IMR-90 (cell line): Measurements from ENCODE around the gene SLC38A8. TPM values are rescaled to one million over a fixed set of nuclear protein-coding genes. Genes with fewer than 3 reads are reported as not detected.

Source experiments
- ATAC-seq: fragments of 200-7000 bp; cut with Tn5 transposase; 2 replicates; pipeline ENCODE4 v1.9.1; 2020; ENCODE audit warnings: low read depth, mild to moderate bottlenecking, moderate library complexity
- BruUV-seq: library from RNA; stranded (reverse); fragments of 400-500 nt; replicated peaks from 2 replicates; lab custom pipeline; 2021; lab: Mats Ljungman, UMichigan
- CTCF ChIA-PET: fragments of 300-600 bp; formaldehyde crosslinking; extraction: SDS; loops from one replicate; lab custom pipeline; 2021; ENCODE audit warnings: antibody characterized with exemption; lab: Yijun Ruan, JAX
- POLR2A ChIA-PET: fragments of 300-600 bp; sonication (Branson Sonifier 250); formaldehyde crosslinking; loops from one replicate; lab custom pipeline; 2022; ENCODE audit warnings: antibody characterized with exemption; ENCODE audit not compliant: unreplicated experiment; lab: Charles Lee
- DNase-seq: peaks from one replicate; pipeline ENCODE4 v3.0.0; 2013
- H2AFZ ChIP-seq: replicated peaks from 2 replicates; pipeline ENCODE3; 2013; ENCODE audit warnings: low read length, mild to moderate bottlenecking; ENCODE audit not compliant: poor library complexity
- H2AK5ac ChIP-seq: 2 replicates; pipeline ENCODE4 v1.6.1; 2013; ENCODE audit warnings: low read depth, low read length, inconsistent platforms
- H2AK9ac ChIP-seq: replicated peaks from 2 replicates; pipeline ENCODE3; 2013; ENCODE audit warnings: mild to moderate bottlenecking, low read depth, low read length, moderate library complexity; ENCODE audit not compliant: poor library complexity
- H2BK120ac ChIP-seq: 2 replicates; pipeline ENCODE4 v1.6.1; 2013; ENCODE audit warnings: low read depth, low read length, inconsistent platforms
- H2BK15ac ChIP-seq: 3 replicates; pipeline ENCODE4 v1.6.1; 2013; ENCODE audit warnings: low read depth, low read length, inconsistent platforms
- H2BK20ac ChIP-seq: 2 replicates; pipeline ENCODE4 v1.6.1; 2013; ENCODE audit warnings: low read depth, mild to moderate bottlenecking, inconsistent platforms, low read length, moderate library complexity
- H2BK5ac ChIP-seq: 2 replicates; pipeline ENCODE4 v1.6.1; 2013; ENCODE audit warnings: mild to moderate bottlenecking, low read depth, low read length, inconsistent platforms; ENCODE audit not compliant: poor library complexity, severe bottlenecking
- H3K14ac ChIP-seq: replicated peaks from 2 replicates; pipeline ENCODE4 v1.6.1; 2013; ENCODE audit warnings: low read depth, low read length, inconsistent platforms
- H3K18ac ChIP-seq: 2 replicates; pipeline ENCODE4 v1.6.1; 2013; ENCODE audit warnings: low read depth, low read length, control low read depth
- H3K23ac ChIP-seq: 2 replicates; pipeline ENCODE4 v1.6.1; 2013; ENCODE audit warnings: low read depth, low read length, inconsistent platforms
- H3K27ac ChIP-seq: 2 replicates; pipeline ENCODE4 v1.5.1; 2013; ENCODE audit warnings: mild to moderate bottlenecking, control low read depth, low read length; ENCODE audit not compliant: insufficient read depth
- H3K27me3 ChIP-seq: 2 replicates; pipeline ENCODE4 v1.6.1; 2013; ENCODE audit warnings: low read length; ENCODE audit not compliant: control insufficient read depth, insufficient read depth
- H3K36me3 ChIP-seq: 2 replicates; pipeline ENCODE4 v1.6.1; 2013; ENCODE audit warnings: low read length, mixed read lengths; ENCODE audit not compliant: control insufficient read depth, insufficient read depth
- H3K4ac ChIP-seq: 2 replicates; pipeline ENCODE4 v1.6.1; 2013; ENCODE audit warnings: low read depth, low read length, inconsistent platforms
- H3K4me1 ChIP-seq: 2 replicates; pipeline ENCODE4 v1.6.1; 2013; ENCODE audit warnings: low read length, mixed read lengths; ENCODE audit not compliant: control insufficient read depth, insufficient read depth
- H3K4me2 ChIP-seq: 2 replicates; pipeline ENCODE4 v1.6.1; 2013; ENCODE audit warnings: low read depth, mild to moderate bottlenecking, control low read depth, low read length, moderate library complexity
- H3K4me3 ChIP-seq: 2 replicates; pipeline ENCODE4 v1.5.1; 2013; ENCODE audit warnings: low read depth, mild to moderate bottlenecking, control low read depth, low read length, moderate library complexity; ENCODE audit not compliant: insufficient read depth
- H3K56ac ChIP-seq: 2 replicates; pipeline ENCODE4 v1.6.1; 2013; ENCODE audit warnings: low read length, inconsistent platforms; ENCODE audit not compliant: insufficient read depth; ENCODE audit errors: extremely low read depth
- H3K79me1 ChIP-seq, 2 experiments: 2 replicates each; pipeline ENCODE4 v1.6.1; 2013; ENCODE audit warnings: low read length in 2 of 2, inconsistent platforms in 1 of 2, low read depth in 1 of 2
- H3K9ac ChIP-seq: 2 replicates; pipeline ENCODE4 v1.6.1; 2013; ENCODE audit warnings: low read depth, low read length, control low read depth
- H3K9me1 ChIP-seq: 2 replicates; pipeline ENCODE4 v1.6.1; 2013; ENCODE audit warnings: low read length, inconsistent platforms; ENCODE audit not compliant: insufficient read depth
- H3K9me3 ChIP-seq: 2 replicates; pipeline ENCODE4 v1.6.1; 2013; ENCODE audit warnings: low read length; ENCODE audit not compliant: control insufficient read depth, insufficient read depth
- H4K20me1 ChIP-seq: 2 replicates; pipeline ENCODE4 v1.6.1; 2013; ENCODE audit warnings: low read length, inconsistent platforms; ENCODE audit not compliant: insufficient read depth
- H4K5ac ChIP-seq: 2 replicates; pipeline ENCODE4 v1.6.1; 2013; ENCODE audit warnings: mild to moderate bottlenecking, low read depth, low read length, control low read depth
- H4K8ac ChIP-seq, 2 experiments: 2 replicates each; pipeline ENCODE4 v1.6.1; 2013; ENCODE audit warnings: low read depth in 2 of 2, low read length in 2 of 2, control low read depth in 1 of 2, inconsistent platforms in 1 of 2
- H4K91ac ChIP-seq: 2 replicates; pipeline ENCODE4 v1.6.1; 2013; ENCODE audit warnings: low read depth, low read length, inconsistent platforms; ENCODE audit not compliant: insufficient read depth
- BHLHE40 ChIP-seq: fragments of 150-350 bp; IDR thresholded peaks from 2 replicates; pipeline ENCODE4 v1.6.1; 2016; ENCODE audit warnings: mild to moderate bottlenecking, low read depth, low read length
- CEBPB ChIP-seq: IDR thresholded peaks from 2 replicates; pipeline ENCODE4 v1.6.1; 2012; ENCODE audit warnings: low read depth, low read length, improper control_type of control experiment
- CHD1 ChIP-seq: IDR thresholded peaks from 2 replicates; pipeline ENCODE4 v1.6.1; 2012; ENCODE audit warnings: low read depth, low read length, improper control_type of control experiment
- CTCF ChIP-seq: conservative IDR thresholded peaks from 2 replicates; pipeline ENCODE4 v1.5.1; 2012; ENCODE audit warnings: mild to moderate bottlenecking, low read depth, low read length, improper control_type of control experiment
- ELK1 ChIP-seq: fragments of 150-350 bp; IDR thresholded peaks from 2 replicates; pipeline ENCODE4 v1.6.1; 2016; ENCODE audit warnings: low read depth, mild to moderate bottlenecking, low read length, moderate library complexity, borderline replicate concordance
- FOS ChIP-seq: fragments of 150-350 bp; IDR thresholded peaks from 2 replicates; pipeline ENCODE4 v1.6.1; 2016; ENCODE audit warnings: low read depth, low read length
- MAFK ChIP-seq: IDR thresholded peaks from 2 replicates; pipeline ENCODE4 v1.6.1; 2012; ENCODE audit warnings: low read depth, low read length, improper control_type of control experiment
- MAZ ChIP-seq: IDR thresholded peaks from 2 replicates; pipeline ENCODE4 v1.6.1; 2012; ENCODE audit warnings: low read depth, mild to moderate bottlenecking, low read length, improper control_type of control experiment, moderate library complexity, borderline replicate concordance
- MXI1 ChIP-seq: IDR thresholded peaks from 2 replicates; pipeline ENCODE4 v1.6.1; 2012; ENCODE audit warnings: low read depth, mild to moderate bottlenecking, low read length, moderate library complexity, borderline replicate concordance
- NFE2L2 ChIP-seq: fragments of 150-350 bp; IDR thresholded peaks from 2 replicates; pipeline ENCODE4 v1.6.1; 2016; ENCODE audit warnings: low read depth, mild to moderate bottlenecking, low read length
- POLR2A ChIP-seq: IDR thresholded peaks from 2 replicates; pipeline ENCODE4 v1.6.1; 2012; ENCODE audit warnings: mild to moderate bottlenecking, low read depth, low read length
- RAD21 ChIP-seq: IDR thresholded peaks from 2 replicates; pipeline ENCODE4 v1.6.1; 2012; ENCODE audit warnings: low read length, improper control_type of control experiment
- RCOR1 ChIP-seq: IDR thresholded peaks from 2 replicates; pipeline ENCODE4 v1.6.1; 2012; ENCODE audit warnings: mild to moderate bottlenecking, low read length, improper control_type of control experiment; ENCODE audit not compliant: insufficient replicate concordance
- RFX5 ChIP-seq: IDR thresholded peaks from 2 replicates; pipeline ENCODE4 v1.8.0; 2012; ENCODE audit warnings: low read depth, mild to moderate bottlenecking, low read length, moderate library complexity
- SMC3 ChIP-seq: fragments of 150-350 bp; IDR thresholded peaks from 2 replicates; pipeline ENCODE4 v1.6.1; 2016; ENCODE audit warnings: low read depth, mild to moderate bottlenecking, antibody characterized with exemption, low read length, moderate library complexity
- USF2 ChIP-seq: fragments of 150-350 bp; IDR thresholded peaks from 2 replicates; pipeline ENCODE4 v1.6.1; 2017; ENCODE audit warnings: mild to moderate bottlenecking, antibody characterized with exemption, low read length, low read depth
- WGBS, 2 experiments: methylation state at CpG; one replicate each; pipeline versions ENCODE4 v1.1.5 to v1.1.7; 2013; ENCODE audit warnings: missing lambda C conversion rate in 2 of 2; ENCODE audit not compliant: insufficient read length in 1 of 2; ENCODE audit errors: extremely low coverage in 2 of 2; 5-methylcytosine and 5-hydroxymethylcytosine counted together
- dilution Hi-C: fragments of 300-500 bp; cut with HindIII; formaldehyde crosslinking; loops from one replicate; pipeline ENCODE4 v1.14.3; 2018; ENCODE audit warnings: low sequenced_read_pairs; ENCODE audit not compliant: unreplicated experiment
- in situ Hi-C: fragments of 300-500 bp; cut with MboI; formaldehyde crosslinking; loops from 3 replicates; pipeline ENCODE4 v1.14.3; 2019; ENCODE audit warnings: low sequenced_read_pairs, inconsistent platforms, mixed read lengths
- intact Hi-C: fragments of 100-400 bp; cut with micrococcal nuclease; formaldehyde crosslinking; loops from 2 replicates; pipeline ENCODE4 v1.10.0; 2022
- polyA plus RNA-seq, 3 experiments: library from polyadenylated mRNA; depleted of rRNA; stranded (reverse); fragments of >200 nt; gene quantifications; 2 replicates each; pipeline ENCODE4 v1.2.3, GENCODE V29; 2012; ENCODE audit warnings: low replicate concordance in 1 of 3
- total RNA-seq: library from RNA; depleted of rRNA; stranded (reverse); fragments of >200 nt; gene quantifications from 2 replicates; pipeline ENCODE4 v1.2.3, GENCODE V29; 2012

The SLC38A8 gene
- total and polyA plus RNA-seq, 2 of the 4 experiments (the other 2 are of a cell fraction): not detected

GRCh38 chr16:83979441-83979840, 63.2 kb downstream of the SLC38A8 start:
- no peaks in the 10 kb centered on the region for H3K4me1 ChIP-seq
- intact Hi-C loops (no loop called here), in situ Hi-C loops (no loop called here), dilution Hi-C loops (no loop called here)
- H2BK120ac ChIP-seq: no peak overlapping the region
- no peak overlapping the region for H4K91ac ChIP-seq
- H3K4ac ChIP-seq: no peak overlapping the region
- no peaks in the 10 kb centered on the region for H3K79me1 ChIP-seq
- H3K9me1 ChIP-seq: no peaks in the 10 kb centered on the region
- H3K4me2 ChIP-seq: no peak overlapping the region
- no peak overlapping the region for H2BK15ac ChIP-seq
- no peak overlapping the region for H3K9ac ChIP-seq
- no peak overlapping the region for H3K18ac ChIP-seq
- POLR2A ChIA-PET: no interaction called here
- no peak overlapping the region for H4K5ac ChIP-seq
- no peak overlapping the region for H3K56ac ChIP-seq
- H3K36me3 ChIP-seq: no peaks in the 10 kb centered on the region
- H3K14ac ChIP-seq: no peak overlapping the region
- H4K8ac ChIP-seq: no peak overlapping the region
- H2AFZ ChIP-seq: no peak overlapping the region
- H3K27me3 ChIP-seq: peaks cover 20% of the 10 kb centered on the region
- peaks cover 14% of the 10 kb centered on the region for H3K9me3 ChIP-seq
- BruUV-seq: no TSS peak
- CTCF ChIA-PET: no interaction called here
- H3K27ac ChIP-seq: no peak overlapping the region
- DNase-seq (no peak), ATAC-seq (no peak)
- no peaks in the 10 kb centered on the region; the same call in 1 of the 2 replicates for H4K20me1 ChIP-seq
- no peak overlapping the region for H2AK5ac ChIP-seq
- WGBS, 2 experiments: no CpG with 5 or more reads among the region's 7 CpGs
- H3K23ac ChIP-seq: no peak overlapping the region
- no peak overlapping the region for H3K4me3 ChIP-seq
- TF ChIP-seq CHD1 (no peak), BHLHE40 (no peak), CEBPB (no peak), NFE2L2 (no peak), MAFK (no peak), RCOR1 (no peak), RFX5 (no peak), ELK1 (no peak), RAD21 (no peak), MXI1 (no peak), FOS (no peak), SMC3 (no peak), POLR2A (no peak), USF2 (no peak), CTCF (no peak), MAZ (no peak)
- H2BK5ac ChIP-seq: no peak overlapping the region
- no peak overlapping the region for H2BK20ac ChIP-seq
- H2AK9ac ChIP-seq: no peak overlapping the region
